ENCODE results near the gene LDLR.

GRCh38 chr19:11047866-11048265, 41.4 kb upstream of the LDLR start:
- TF ChIP-seq CTCF (IDR thresholded peaks at IDR 0.05) = no peak
- TF ChIP-seq POLR2A (IDR thresholded peaks at IDR 0.05; ENCODE audit: low read depth) = no peak
- no peak for TF ChIP-seq EP300 (IDR thresholded peaks at IDR 0.05)
- TF ChIP-seq POLR2AphosphoS5 (IDR thresholded peaks at IDR 0.05) = no peak

Measured in esophagus muscularis mucosa (tissue), 4 donors.